KMS-11 (cell line): ENCODE results near the gene LMO1.

ENCODE experiments used
- H2AFZ ChIP-seq: fragments of 200-600 bp; sonication (generic); 2 replicates; pipeline ENCODE4 v1.6.1; 2016; ENCODE audit warnings: antibody characterized with exemption, mixed run types, low read depth
- H3K27ac ChIP-seq: fragments of 200-600 bp; sonication (generic); 2 replicates; pipeline ENCODE4 v1.6.1; 2016; ENCODE audit warnings: mild to moderate bottlenecking, mixed run types
- H3K27me3 ChIP-seq: fragments of 200-600 bp; sonication (generic); 2 replicates; pipeline ENCODE4 v1.6.1; 2017; ENCODE audit warnings: mild to moderate bottlenecking, low read depth, mixed run types, moderate library complexity; ENCODE audit not compliant: insufficient read depth
- H3K36me3 ChIP-seq: fragments of 200-600 bp; sonication (generic); 2 replicates; pipeline ENCODE4 v1.6.1; 2017; ENCODE audit warnings: mild to moderate bottlenecking, mixed run types; ENCODE audit not compliant: insufficient read depth
- H3K4me1 ChIP-seq: fragments of 200-600 bp; sonication (generic); 2 replicates; pipeline ENCODE4 v1.6.1; 2016; ENCODE audit warnings: mild to moderate bottlenecking, low read depth, mixed run types; ENCODE audit not compliant: poor library complexity, severe bottlenecking
- H3K4me2 ChIP-seq: fragments of 200-600 bp; sonication (generic); 2 replicates; pipeline ENCODE4 v1.7.0; 2016; ENCODE audit warnings: mild to moderate bottlenecking, mixed run types
- H3K4me3 ChIP-seq: fragments of 200-600 bp; sonication (generic); IDR thresholded peaks from 2 replicates; pipeline ENCODE4 v1.6.1; 2017; ENCODE audit warnings: low read depth, low read length, mixed read lengths; ENCODE audit not compliant: insufficient read depth
- H3K79me2 ChIP-seq: fragments of 200-600 bp; sonication (generic); 2 replicates; pipeline ENCODE4 v1.6.1; 2016; ENCODE audit warnings: low read depth, mixed run types; ENCODE audit not compliant: insufficient read depth
- H3K9ac ChIP-seq: fragments of 200-600 bp; sonication (generic); 2 replicates; pipeline ENCODE4 v1.6.1; 2016; ENCODE audit warnings: mild to moderate bottlenecking, mixed run types
- H4K20me1 ChIP-seq: fragments of 200-600 bp; sonication (generic); 2 replicates; pipeline ENCODE4 v1.6.1; 2016; ENCODE audit warnings: mild to moderate bottlenecking, mixed run types; ENCODE audit not compliant: insufficient read depth
- CTCF ChIP-seq: fragments of 200-600 bp; sonication (generic); conservative IDR thresholded peaks from 2 replicates; pipeline ENCODE4 v1.6.1; 2017; ENCODE audit warnings: low read depth, mild to moderate bottlenecking, antibody characterized with exemption, low read length, moderate library complexity, mixed read lengths

Gene LMO1

GRCh38 chr11:8190431-8190830, 73.2 kb downstream of the LMO1 start:
- Histone ChIP-seq H3K36me3 (no peaks in the 10 kb centered on the region), H3K27me3 (no peaks in the 10 kb centered on the region), H3K9ac (no peak overlapping the region), H3K27ac (no peak overlapping the region), H4K20me1 (no peaks in the 10 kb centered on the region), H3K4me3 (no peak overlapping the region), H3K79me2 (no peaks in the 10 kb centered on the region), H2AFZ (no peak overlapping the region), H3K4me1 (no peaks in the 10 kb centered on the region), H3K4me2 (no peak overlapping the region)
- no peak for TF ChIP-seq CTCF

- Histone ChIP-seq H3K9ac (no peak overlapping the region), H3K27me3 (no peaks in the 10 kb centered on the region), H3K27ac (no peak overlapping the region), H4K20me1 (no peaks in the 10 kb centered on the region), H3K4me1 (no peaks in the 10 kb centered on the region), H2AFZ (no peak overlapping the region), H3K36me3 (no peaks in the 10 kb centered on the region), H3K79me2 (no peaks in the 10 kb centered on the region), H3K4me2 (no peak overlapping the region), H3K4me3 (no peak overlapping the region)
- TF ChIP-seq CTCF, result no peak
Measured at GRCh38 chr11:8186429-8186828, 77.2 kb downstream of the LMO1 start.

- no peak for TF ChIP-seq CTCF
- no peaks in the 10 kb centered on the region for H4K20me1 ChIP-seq
- H2AFZ ChIP-seq, result no peak overlapping the region
- H3K27me3 ChIP-seq, result no peaks in the 10 kb centered on the region
- H3K4me2 ChIP-seq, result no peak overlapping the region
- no peaks in the 10 kb centered on the region for H3K4me1 ChIP-seq
- H3K9ac ChIP-seq, result no peak overlapping the region
- H3K27ac ChIP-seq, result no peak overlapping the region
- no peak overlapping the region for H3K4me3 ChIP-seq
- H3K79me2 ChIP-seq, result no peaks in the 10 kb centered on the region
- H3K36me3 ChIP-seq, result no peaks in the 10 kb centered on the region
Measured at GRCh38 chr11:8183111-8183510, 80.6 kb downstream of the LMO1 start.

- no peaks in the 10 kb centered on the region for H4K20me1 ChIP-seq
- H3K27ac ChIP-seq, result no peak overlapping the region
- no peak overlapping the region for H3K4me3 ChIP-seq
- H2AFZ ChIP-seq, result no peak overlapping the region
- no peaks in the 10 kb centered on the region for H3K36me3 ChIP-seq
- no peak overlapping the region for H3K9ac ChIP-seq
- no peak overlapping the region for H3K4me2 ChIP-seq
- no peak for TF ChIP-seq CTCF
- no peaks in the 10 kb centered on the region for H3K79me2 ChIP-seq
- H3K4me1 ChIP-seq, result no peaks in the 10 kb centered on the region
- no peaks in the 10 kb centered on the region for H3K27me3 ChIP-seq
Measured at GRCh38 chr11:8180469-8180868, 83.2 kb downstream of the LMO1 start.

- H4K20me1 ChIP-seq, result no peaks in the 10 kb centered on the region
- no peaks in the 10 kb centered on the region for H3K36me3 ChIP-seq
- H2AFZ ChIP-seq, result no peak overlapping the region
- no peak overlapping the region for H3K4me2 ChIP-seq
- H3K27ac ChIP-seq, result no peak overlapping the region
- H3K79me2 ChIP-seq, result no peaks in the 10 kb centered on the region
- TF ChIP-seq CTCF, result no peak
- no peaks in the 10 kb centered on the region for H3K4me1 ChIP-seq
- no peak overlapping the region for H3K9ac ChIP-seq
- H3K27me3 ChIP-seq, result no peaks in the 10 kb centered on the region
- H3K4me3 ChIP-seq, result no peak overlapping the region
Measured at GRCh38 chr11:8178297-8178696, 85.4 kb downstream of the LMO1 start.
